ENCODE measurements around the gene KIAA1549. TPM values are rescaled to one million over a fixed set of nuclear protein-coding genes. Genes with fewer than 3 reads are reported as not detected.

The KIAA1549 gene
- polyA plus RNA-seq, 2 of the 4 experiments (the other 2 are of a cell fraction) = 4.1 to 4.7 TPM

DNA sequence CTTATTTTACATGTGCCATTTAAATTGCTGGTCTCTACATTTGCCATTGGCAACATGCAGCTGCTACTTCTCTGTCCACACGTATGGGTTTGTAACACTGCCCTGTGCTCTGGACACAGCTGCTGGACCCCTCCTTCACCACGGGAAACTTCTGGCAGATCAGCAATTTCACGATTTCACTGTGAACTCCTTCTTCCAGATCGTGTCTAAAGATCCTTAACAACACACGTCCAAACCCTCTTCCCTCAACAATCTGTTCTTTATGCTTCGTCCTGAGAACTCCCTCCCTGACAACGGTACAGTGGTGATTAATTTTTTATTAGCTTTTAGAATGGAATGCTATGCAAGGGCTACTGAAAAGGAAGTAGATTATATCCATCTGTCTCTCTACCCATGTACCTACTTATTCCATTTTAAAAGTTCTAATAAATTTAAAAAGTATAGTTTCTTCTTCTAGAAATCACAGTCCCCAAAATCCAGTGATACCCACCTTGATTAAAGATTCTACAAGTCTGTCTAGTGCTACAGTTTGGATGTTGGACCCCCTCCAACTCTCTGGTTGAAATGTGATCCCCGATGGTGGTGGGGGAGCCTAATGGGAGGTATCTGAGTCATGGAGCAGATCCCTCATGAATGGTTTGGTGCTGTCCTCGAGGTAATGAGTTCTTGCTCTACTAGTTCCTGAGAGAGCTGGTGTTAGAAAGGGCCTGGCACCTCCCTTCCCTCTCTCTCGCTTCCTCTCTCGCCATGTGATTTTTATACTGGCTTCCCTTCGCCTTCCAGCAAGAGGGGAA is 81.0 kb downstream of the KIAA1549 start:
- no peaks in the 10 kb centered on the region for H3K9me3 ChIP-seq
- POLR2A ChIA-PET = no interaction called here
- H3K4me3 ChIP-seq = no peak overlapping the region
- TF ChIP-seq POLR2A (IDR thresholded peaks at IDR 0.05; ENCODE audit: low read length) (no peak), MYC (IDR thresholded peaks at IDR 0.05; ENCODE audit: borderline replicate concordance, low read length) (no peak), CBX8 (IDR thresholded peaks at IDR 0.05) (no peak), ZFP36 (IDR thresholded peaks at IDR 0.05; ENCODE audit: borderline replicate concordance, partially characterized antibody) (no peak), CHD2 (IDR thresholded peaks at IDR 0.05; ENCODE audit: low read length, partially characterized antibody) (no peak), BHLHE40 (IDR thresholded peaks at IDR 0.05; ENCODE audit: low read depth, low read length) (no peak), TP53 (CRISPR knock-in tag; IDR thresholded peaks at IDR 0.05) (no peak), SMC3 (IDR thresholded peaks at IDR 0.05) (no peak), RAD21 (conservative IDR thresholded peaks at IDR 0.05 in 1 of 2, IDR thresholded peaks at IDR 0.05 in 1 of 2) (no peak), PHF8 (IDR thresholded peaks at IDR 0.05; ENCODE audit: borderline replicate concordance, low read depth) (no peak), CBX2 (IDR thresholded peaks at IDR 0.05; ENCODE audit: borderline replicate concordance, low read depth) (no peak), SREBF2 (IDR thresholded peaks at IDR 0.05) (no peak), MAZ (IDR thresholded peaks at IDR 0.05; ENCODE audit: borderline replicate concordance, low read depth, low read length) (no peak)
- TF ChIP-seq, protein P1, sequence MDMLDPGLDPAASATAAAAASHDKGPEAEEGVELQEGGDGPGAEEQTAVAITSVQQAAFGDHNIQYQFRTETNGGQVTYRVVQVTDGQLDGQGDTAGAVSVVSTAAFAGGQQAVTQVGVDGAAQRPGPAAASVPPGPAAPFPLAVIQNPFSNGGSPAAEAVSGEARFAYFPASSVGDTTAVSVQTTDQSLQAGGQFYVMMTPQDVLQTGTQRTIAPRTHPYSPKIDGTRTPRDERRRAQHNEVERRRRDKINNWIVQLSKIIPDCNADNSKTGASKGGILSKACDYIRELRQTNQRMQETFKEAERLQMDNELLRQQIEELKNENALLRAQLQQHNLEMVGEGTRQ (IDR thresholded peaks at IDR 0.05) = no peak
- TF ChIP-seq, protein P2, sequence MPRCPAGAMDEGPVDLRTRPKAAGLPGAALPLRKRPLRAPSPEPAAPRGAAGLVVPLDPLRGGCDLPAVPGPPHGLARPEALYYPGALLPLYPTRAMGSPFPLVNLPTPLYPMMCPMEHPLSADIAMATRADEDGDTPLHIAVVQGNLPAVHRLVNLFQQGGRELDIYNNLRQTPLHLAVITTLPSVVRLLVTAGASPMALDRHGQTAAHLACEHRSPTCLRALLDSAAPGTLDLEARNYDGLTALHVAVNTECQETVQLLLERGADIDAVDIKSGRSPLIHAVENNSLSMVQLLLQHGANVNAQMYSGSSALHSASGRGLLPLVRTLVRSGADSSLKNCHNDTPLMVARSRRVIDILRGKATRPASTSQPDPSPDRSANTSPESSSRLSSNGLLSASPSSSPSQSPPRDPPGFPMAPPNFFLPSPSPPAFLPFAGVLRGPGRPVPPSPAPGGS (IDR thresholded peaks at IDR 0.05) = no peak
- TF ChIP-seq, protein P3, sequence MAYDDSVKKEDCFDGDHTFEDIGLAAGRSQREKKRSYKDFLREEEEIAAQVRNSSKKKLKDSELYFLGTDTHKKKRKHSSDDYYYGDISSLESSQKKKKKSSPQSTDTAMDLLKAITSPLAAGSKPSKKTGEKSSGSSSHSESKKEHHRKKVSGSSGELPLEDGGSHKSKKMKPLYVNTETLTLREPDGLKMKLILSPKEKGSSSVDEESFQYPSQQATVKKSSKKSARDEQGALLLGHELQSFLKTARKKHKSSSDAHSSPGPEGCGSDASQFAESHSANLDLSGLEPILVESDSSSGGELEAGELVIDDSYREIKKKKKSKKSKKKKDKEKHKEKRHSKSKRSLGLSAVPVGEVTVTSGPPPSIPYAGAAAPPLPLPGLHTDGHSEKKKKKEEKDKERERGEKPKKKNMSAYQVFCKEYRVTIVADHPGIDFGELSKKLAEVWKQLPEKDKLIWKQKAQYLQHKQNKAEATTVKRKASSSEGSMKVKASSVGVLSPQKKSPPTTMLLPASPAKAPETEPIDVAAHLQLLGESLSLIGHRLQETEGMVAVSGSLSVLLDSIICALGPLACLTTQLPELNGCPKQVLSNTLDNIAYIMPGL (CRISPR knock-in tag; IDR thresholded peaks at IDR 0.05; ENCODE audit: borderline replicate concordance) = no peak
- TF ChIP-seq, protein P4, sequence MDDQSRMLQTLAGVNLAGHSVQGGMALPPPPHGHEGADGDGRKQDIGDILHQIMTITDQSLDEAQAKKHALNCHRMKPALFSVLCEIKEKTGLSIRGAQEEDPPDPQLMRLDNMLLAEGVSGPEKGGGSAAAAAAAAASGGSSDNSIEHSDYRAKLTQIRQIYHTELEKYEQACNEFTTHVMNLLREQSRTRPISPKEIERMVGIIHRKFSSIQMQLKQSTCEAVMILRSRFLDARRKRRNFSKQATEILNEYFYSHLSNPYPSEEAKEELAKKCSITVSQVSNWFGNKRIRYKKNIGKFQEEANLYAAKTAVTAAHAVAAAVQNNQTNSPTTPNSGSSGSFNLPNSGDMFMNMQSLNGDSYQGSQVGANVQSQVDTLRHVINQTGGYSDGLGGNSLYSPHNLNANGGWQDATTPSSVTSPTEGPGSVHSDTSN (IDR thresholded peaks at IDR 0.05) = no peak
- 78% methylated on average over 12 of the region's 12 CpGs for WGBS (ENCODE audit: missing lambda C conversion rate)
- H3K27ac ChIP-seq = no peak overlapping the region
- CTCF ChIA-PET = interaction anchor here (1.8 to 2.8 kb wide), 2 partner anchors 13 to 80 kb away, joined by 4 to 11 read pairs; no protein-coding TSS in a partner anchor
- no peak for ATAC-seq
- no peak for DNase-seq (ENCODE audit: low read depth in 1 of 2, low spot score in 1 of 2)
- FAIRE-seq = no peak
- H3K4me2 ChIP-seq = no peak overlapping the region
- H3K4me1 ChIP-seq = peaks cover 19% of the 10 kb centered on the region

DNA sequence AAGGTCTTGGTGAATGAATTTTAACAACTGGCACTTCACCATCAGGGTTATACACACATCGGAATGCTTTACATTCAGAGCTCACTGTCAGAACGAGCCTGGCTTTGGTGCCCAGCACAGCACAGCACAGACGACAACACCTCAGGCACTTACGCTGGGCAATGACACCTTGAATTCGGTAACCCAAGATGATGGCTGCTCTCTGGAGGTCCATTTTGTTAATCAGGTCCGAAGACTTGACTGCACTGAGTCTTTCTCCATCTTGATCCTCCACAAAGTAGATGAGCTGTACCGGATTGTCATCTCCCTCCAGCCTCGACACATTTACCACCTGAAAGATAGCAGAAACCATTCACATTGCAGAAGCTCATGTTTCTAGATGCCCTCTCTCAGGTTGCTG is 82.4 kb downstream of the KIAA1549 start:
- Histone ChIP-seq H3K4me3 (no peak overlapping the region), H3K27ac (no peak overlapping the region), H3K9me3 (no peaks in the 10 kb centered on the region), H3K4me2 (no peak overlapping the region), H3K4me1 (peaks cover 21% of the 10 kb centered on the region)
- POLR2A ChIA-PET = no interaction called here
- DNase-seq (ENCODE audit: low read depth in 1 of 2, low spot score in 1 of 2) (no peak), ATAC-seq (no peak), FAIRE-seq (no peak)
- CTCF ChIA-PET = interaction anchor here (1.2 to 2.8 kb wide), 4 partner anchors 9 to 82 kb away, joined by 3 to 11 read pairs (median 4); no protein-coding TSS in a partner anchor
- 79% methylated on average over 8 of the region's 8 CpGs for WGBS (ENCODE audit: missing lambda C conversion rate)
- TF ChIP-seq RNF2 (IDR thresholded peaks at IDR 0.05; ENCODE audit: borderline replicate concordance, low read depth) = no peak
- no peak for TF ChIP-seq MYC (IDR thresholded peaks at IDR 0.05; ENCODE audit: borderline replicate concordance, low read length)
- TF ChIP-seq POLR2AphosphoS2 (conservative IDR thresholded peaks at IDR 0.05; ENCODE audit: low read length) = no peak
- no peak for TF ChIP-seq RCOR1 (IDR thresholded peaks at IDR 0.05; ENCODE audit: low read depth, low read length)
- TF ChIP-seq CHD2 (IDR thresholded peaks at IDR 0.05; ENCODE audit: low read length, partially characterized antibody) = no peak
- TF ChIP-seq, protein P2 (IDR thresholded peaks at IDR 0.05) = no peak
- TF ChIP-seq NFE2L2 (conservative IDR thresholded peaks at IDR 0.05; ENCODE audit: low read length) = no peak
- TF ChIP-seq CBX2 (IDR thresholded peaks at IDR 0.05; ENCODE audit: borderline replicate concordance, low read depth) = no peak
- no peak for TF ChIP-seq ZNF302 (CRISPR knock-in tag; IDR thresholded peaks at IDR 0.05)
- TF ChIP-seq KDM5A (IDR thresholded peaks at IDR 0.05) = no peak
- no peak for TF ChIP-seq POLR2A (IDR thresholded peaks at IDR 0.05; ENCODE audit: low read length)
- no peak for TF ChIP-seq CBX8 (IDR thresholded peaks at IDR 0.05)
- TF ChIP-seq, protein P5, sequence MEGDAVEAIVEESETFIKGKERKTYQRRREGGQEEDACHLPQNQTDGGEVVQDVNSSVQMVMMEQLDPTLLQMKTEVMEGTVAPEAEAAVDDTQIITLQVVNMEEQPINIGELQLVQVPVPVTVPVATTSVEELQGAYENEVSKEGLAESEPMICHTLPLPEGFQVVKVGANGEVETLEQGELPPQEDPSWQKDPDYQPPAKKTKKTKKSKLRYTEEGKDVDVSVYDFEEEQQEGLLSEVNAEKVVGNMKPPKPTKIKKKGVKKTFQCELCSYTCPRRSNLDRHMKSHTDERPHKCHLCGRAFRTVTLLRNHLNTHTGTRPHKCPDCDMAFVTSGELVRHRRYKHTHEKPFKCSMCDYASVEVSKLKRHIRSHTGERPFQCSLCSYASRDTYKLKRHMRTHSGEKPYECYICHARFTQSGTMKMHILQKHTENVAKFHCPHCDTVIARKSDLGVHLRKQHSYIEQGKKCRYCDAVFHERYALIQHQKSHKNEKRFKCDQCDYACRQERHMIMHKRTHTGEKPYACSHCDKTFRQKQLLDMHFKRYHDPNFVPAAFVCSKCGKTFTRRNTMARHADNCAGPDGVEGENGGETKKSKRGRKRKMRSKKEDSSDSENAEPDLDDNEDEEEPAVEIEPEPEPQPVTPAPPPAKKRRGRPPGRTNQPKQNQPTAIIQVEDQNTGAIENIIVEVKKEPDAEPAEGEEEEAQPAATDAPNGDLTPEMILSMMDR (IDR thresholded peaks at IDR 0.05) = no peak
- no peak for TF ChIP-seq MAFK (IDR thresholded peaks at IDR 0.05; ENCODE audit: partially characterized antibody)
- TF ChIP-seq, protein P6, sequence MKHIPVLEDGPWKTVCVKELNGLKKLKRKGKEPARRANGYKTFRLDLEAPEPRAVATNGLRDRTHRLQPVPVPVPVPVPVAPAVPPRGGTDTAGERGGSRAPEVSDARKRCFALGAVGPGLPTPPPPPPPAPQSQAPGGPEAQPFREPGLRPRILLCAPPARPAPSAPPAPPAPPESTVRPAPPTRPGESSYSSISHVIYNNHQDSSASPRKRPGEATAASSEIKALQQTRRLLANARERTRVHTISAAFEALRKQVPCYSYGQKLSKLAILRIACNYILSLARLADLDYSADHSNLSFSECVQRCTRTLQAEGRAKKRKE (CRISPR knock-in tag; IDR thresholded peaks at IDR 0.05; ENCODE audit: low read depth) = no peak
- no peak for TF ChIP-seq JUN (IDR thresholded peaks at IDR 0.05)
